Right atrium auricular region (tissue), 2 donors: ENCODE results near the gene KCTD2. TPM values are rescaled to one million over a fixed set of nuclear protein-coding genes. Genes with fewer than 3 reads are reported as not detected.

Source experiments
- DNase-seq: peaks from one replicate; pipeline ENCODE4 v3.0.0-alpha.2; 2019; ENCODE audit warnings: low spot score
- H3K27ac ChIP-seq, 2 donors: fragments of 200-600 bp; sonication (generic); 1 replicate in 1 of 2; 2 replicates in 1 of 2; pipeline ENCODE4 v1.5.1; 2016 to 2019
- H3K27me3 ChIP-seq, 2 donors: fragments of 200-600 bp; sonication (generic); one replicate each; pipeline versions ENCODE4 v1.5.1 to v1.6.0; 2017 to 2019
- H3K36me3 ChIP-seq: fragments of 200-600 bp; sonication (generic); one replicate; pipeline ENCODE4 v1.5.1; 2016
- H3K4me1 ChIP-seq, 2 donors: fragments of 200-600 bp; sonication (generic); one replicate each; pipeline versions ENCODE4 v1.5.1 to v1.6.0; 2017 to 2019
- H3K4me3 ChIP-seq, 2 donors: fragments of 200-600 bp; sonication (generic); 1 replicate in 1 of 2; 2 replicates in 1 of 2; pipeline ENCODE4 v1.5.1; 2017 to 2019; ENCODE audit warnings: mild to moderate bottlenecking in 1 of 2, moderate library complexity in 1 of 2
- H3K9me3 ChIP-seq, 2 donors: fragments of 200-600 bp; sonication (generic); one replicate each; pipeline ENCODE4 v1.5.1; 2019
- total RNA-seq, 2 donors: library from RNA; depleted of rRNA; stranded (reverse); fragments of >200 nt; gene quantifications; one replicate each; pipeline ENCODE4 v1.1.0, GENCODE V29; 2016
- TF ChIP-seq, protein P1 (sequence below), 2 donors: fragments of 200-600 bp; sonication (generic); IDR thresholded peaks; one replicate each; pipeline ENCODE4 v1.5.1; 2019; ENCODE audit warnings: antibody characterized with exemption in 2 of 2

Gene KCTD2
- total RNA-seq, 2 donors from 2014 or later: 17.9 to 28.4 TPM

DNA sequence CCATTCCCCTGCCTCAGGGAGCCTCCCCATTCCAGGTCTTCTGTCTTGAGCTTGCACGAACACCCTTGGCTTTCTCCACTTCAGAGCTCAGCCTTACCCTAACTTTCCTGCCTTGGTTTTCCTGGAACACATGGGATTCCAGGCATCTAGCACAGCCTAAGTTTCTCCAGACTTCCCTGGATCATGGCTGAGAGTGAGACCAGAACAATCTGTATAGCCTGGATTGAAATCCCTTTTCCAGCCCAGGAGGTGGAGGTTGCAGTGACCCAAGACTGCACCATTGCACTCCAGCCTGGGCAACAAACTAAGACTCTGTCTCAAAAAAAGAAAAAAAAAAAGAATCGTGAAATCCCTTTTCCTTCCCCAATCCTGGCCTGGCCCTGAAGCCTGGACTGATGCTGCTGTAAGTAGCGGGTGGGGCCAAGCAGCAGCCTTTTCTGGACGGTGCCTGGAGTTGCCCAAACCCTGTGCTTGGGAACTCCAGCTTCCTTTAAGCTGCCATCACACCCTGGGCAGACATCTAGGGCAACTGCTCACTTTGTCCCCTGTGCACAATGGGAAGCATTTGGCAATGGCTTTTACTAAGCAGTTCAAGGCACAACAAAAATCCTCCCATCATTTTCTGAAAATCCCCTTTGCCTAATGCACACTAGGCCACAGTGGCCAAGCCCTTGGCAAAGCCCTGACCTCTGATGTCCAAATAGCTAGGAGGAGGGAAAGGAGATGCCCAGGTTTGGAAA is 28.7 kb downstream of the KCTD2 start:
- Histone ChIP-seq H3K4me3 (no peak overlapping the region), H3K36me3 (no peaks in the 10 kb centered on the region), H3K4me1 (peaks cover 0 to 39% of the 10 kb centered on the region in 2 donors), H3K9me3 (no peaks in the 10 kb centered on the region), H3K27me3 (no peaks in the 10 kb centered on the region), H3K27ac (peak overlapping the region; percentile 83 to 97)
- TF ChIP-seq, protein P1, sequence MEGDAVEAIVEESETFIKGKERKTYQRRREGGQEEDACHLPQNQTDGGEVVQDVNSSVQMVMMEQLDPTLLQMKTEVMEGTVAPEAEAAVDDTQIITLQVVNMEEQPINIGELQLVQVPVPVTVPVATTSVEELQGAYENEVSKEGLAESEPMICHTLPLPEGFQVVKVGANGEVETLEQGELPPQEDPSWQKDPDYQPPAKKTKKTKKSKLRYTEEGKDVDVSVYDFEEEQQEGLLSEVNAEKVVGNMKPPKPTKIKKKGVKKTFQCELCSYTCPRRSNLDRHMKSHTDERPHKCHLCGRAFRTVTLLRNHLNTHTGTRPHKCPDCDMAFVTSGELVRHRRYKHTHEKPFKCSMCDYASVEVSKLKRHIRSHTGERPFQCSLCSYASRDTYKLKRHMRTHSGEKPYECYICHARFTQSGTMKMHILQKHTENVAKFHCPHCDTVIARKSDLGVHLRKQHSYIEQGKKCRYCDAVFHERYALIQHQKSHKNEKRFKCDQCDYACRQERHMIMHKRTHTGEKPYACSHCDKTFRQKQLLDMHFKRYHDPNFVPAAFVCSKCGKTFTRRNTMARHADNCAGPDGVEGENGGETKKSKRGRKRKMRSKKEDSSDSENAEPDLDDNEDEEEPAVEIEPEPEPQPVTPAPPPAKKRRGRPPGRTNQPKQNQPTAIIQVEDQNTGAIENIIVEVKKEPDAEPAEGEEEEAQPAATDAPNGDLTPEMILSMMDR (IDR thresholded peaks at IDR 0.05): no peak
- no peak for DNase-seq

DNA sequence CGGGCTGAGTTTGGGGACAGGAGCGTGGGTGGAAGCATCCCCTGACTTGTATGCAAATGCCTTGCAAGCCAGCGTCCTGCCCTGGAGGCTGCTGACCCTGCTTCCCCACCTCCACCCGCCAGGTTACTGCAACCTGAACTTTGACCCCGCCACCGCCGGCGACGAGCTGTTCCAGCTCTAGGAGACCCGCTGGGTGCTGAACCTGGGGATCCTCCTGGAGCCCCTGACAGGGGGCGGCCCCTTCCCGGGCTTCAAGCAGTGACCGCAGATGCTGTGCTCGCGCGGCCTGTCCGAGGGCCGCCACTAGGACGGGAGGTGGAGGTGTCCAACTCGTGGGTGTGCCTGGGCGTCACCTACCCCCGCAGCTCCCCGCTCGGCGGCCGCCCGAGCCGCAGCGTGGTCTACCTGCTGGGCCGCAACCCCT is 30.1 kb downstream of the KCTD2 start:
- Histone ChIP-seq H3K4me3 (peak overlapping the region; percentile 37 to 52), H3K27me3 (no peaks in the 10 kb centered on the region), H3K36me3 (no peaks in the 10 kb centered on the region), H3K9me3 (no peaks in the 10 kb centered on the region), H3K4me1 (peaks cover 0 to 39% of the 10 kb centered on the region in 2 donors), H3K27ac (peak overlapping the region; percentile 83 to 97)
- TF ChIP-seq, protein P1 (IDR thresholded peaks at IDR 0.05): no peak
- no peak for DNase-seq

DNA sequence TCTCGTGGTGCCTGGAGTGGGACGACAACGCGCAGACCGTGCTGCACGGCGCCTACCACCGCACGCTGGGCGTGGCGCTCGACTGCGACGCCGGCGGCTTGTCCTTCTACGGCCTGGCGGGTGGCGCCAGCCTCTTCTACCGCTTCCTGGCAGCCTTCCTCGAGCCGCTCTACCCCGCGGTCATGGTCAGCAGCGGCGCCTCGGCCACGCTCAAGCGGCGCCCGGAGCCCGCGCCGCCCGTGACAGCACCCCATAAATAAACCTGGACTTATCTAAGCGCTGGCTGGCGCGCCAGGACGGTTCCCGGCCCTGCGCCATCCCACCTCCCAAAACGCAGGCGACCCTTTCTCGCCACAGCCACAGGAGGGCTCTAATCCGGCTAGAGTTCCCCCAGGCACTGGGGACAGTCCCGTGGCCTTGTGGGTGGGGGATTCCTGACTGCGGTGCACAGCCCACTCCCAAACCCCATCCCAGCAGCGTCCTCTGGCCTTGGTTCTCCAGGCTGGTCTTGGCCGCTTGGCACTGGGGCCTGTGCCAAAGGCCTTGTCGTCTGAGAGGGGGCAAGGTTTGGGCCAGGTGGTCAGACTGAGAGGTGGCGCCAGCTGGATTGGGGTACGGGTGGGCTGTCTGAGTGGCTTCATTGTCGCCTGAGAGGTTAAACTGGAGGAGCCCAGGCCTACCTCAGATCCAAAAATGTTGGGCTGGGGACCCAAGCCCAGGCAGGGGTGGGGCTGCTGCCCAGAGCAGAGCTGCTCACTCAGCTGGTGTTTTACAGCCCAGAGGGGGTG is 30.7 kb downstream of the KCTD2 start:
- TF ChIP-seq, protein P1 (IDR thresholded peaks at IDR 0.05): peak in 1 of 2 donors; percentile 53

DNA sequence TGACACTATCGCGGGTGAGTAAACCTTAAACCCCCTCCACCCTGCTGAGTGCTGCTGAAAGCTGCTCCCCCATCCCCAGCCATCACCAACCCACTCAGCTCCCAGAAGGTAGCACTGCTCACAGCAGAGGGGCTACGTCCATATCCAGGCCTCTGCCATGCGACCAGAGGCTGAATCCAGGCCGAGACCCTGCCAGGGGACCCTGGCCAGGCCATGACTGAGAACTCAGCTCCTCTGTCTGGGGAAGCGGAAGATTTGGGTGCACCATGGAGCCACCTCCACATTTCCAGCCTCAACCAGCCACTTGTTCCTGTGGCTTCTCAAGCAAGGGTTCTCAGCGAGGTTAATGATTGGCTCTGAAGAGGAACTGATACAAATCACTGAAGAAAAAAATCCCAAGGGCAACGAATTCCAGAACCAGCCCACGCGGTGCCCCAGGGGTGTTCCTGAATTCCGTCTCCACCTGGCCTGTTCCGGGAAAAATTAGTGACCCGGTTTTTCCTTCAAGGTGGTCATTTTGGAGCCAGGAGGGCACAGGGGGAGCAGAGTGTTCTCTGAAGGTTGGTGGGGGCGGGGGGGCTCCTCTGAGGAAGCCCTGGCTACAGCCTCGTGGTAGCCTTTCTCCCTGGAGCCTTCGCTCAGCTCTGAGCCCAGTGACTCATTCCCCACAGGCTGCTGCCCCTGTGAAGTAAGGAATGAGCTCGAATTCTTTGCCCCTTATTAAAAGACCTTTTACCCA is 31.4 kb downstream of the KCTD2 start:
- Histone ChIP-seq H3K36me3 (no peaks in the 10 kb centered on the region), H3K27ac (peak overlapping the region; percentile 83 to 97), H3K9me3 (no peaks in the 10 kb centered on the region), H3K4me3 (no peak overlapping the region), H3K27me3 (no peaks in the 10 kb centered on the region), H3K4me1 (peaks cover 0 to 39% of the 10 kb centered on the region in 2 donors)
- TF ChIP-seq, protein P1 (IDR thresholded peaks at IDR 0.05): no peak
- DNase-seq: no peak

More for the DNA sequence above, 30.7 kb downstream of the KCTD2 start:
- H3K4me3 ChIP-seq: peak overlapping the region; percentile 37 to 52
- peak overlapping the region; percentile 83 to 97 for H3K27ac ChIP-seq
- no peaks in the 10 kb centered on the region for H3K27me3 ChIP-seq
- no peaks in the 10 kb centered on the region for H3K36me3 ChIP-seq
- no peaks in the 10 kb centered on the region for H3K9me3 ChIP-seq
- peaks cover 0 to 39% of the 10 kb centered on the region in 2 donors for H3K4me1 ChIP-seq
- peak; percentile 78 for DNase-seq

DNA sequence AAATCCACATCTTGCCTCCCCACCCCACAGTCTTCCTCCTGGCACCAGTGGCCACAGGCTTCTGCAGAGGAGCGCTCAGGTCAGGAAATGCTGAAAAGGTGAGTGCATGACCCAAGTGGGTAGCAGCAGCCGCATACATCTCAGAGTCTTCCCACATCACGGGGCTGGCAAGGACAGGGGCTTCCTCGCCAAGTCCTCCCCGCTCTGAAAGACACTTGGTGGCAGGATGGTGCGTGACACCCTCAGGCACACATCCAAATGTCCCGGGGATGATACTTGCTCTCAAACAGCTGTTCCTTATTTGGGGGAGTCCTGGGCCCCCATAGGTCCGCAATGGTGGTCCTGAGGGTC is 32.0 kb downstream of the KCTD2 start:
- Histone ChIP-seq H3K27ac (peak overlapping the region; percentile 83 to 97), H3K27me3 (no peaks in the 10 kb centered on the region), H3K4me3 (no peak overlapping the region), H3K4me1 (peaks cover 0 to 41% of the 10 kb centered on the region in 2 donors), H3K36me3 (no peaks in the 10 kb centered on the region), H3K9me3 (no peaks in the 10 kb centered on the region)
- no peak for DNase-seq
- TF ChIP-seq, protein P1 (IDR thresholded peaks at IDR 0.05): no peak
